IMR-90 (cell line): ENCODE data around the gene NEK11. TPM values are rescaled to one million over a fixed set of nuclear protein-coding genes. Genes with fewer than 3 reads are reported as not detected.

ENCODE experiments used
- ATAC-seq: fragments of 200-7000 bp; cut with Tn5 transposase; 2 replicates; pipeline ENCODE4 v1.9.1; 2020; ENCODE audit warnings: low read depth, mild to moderate bottlenecking, moderate library complexity
- BruUV-seq: library from RNA; stranded (reverse); fragments of 400-500 nt; replicated peaks from 2 replicates; lab custom pipeline; 2021; lab: Mats Ljungman, UMichigan
- CTCF ChIA-PET: fragments of 300-600 bp; formaldehyde crosslinking; extraction: SDS; loops from one replicate; lab custom pipeline; 2021; ENCODE audit warnings: antibody characterized with exemption; lab: Yijun Ruan, JAX
- POLR2A ChIA-PET: fragments of 300-600 bp; sonication (Branson Sonifier 250); formaldehyde crosslinking; loops from one replicate; lab custom pipeline; 2022; ENCODE audit warnings: antibody characterized with exemption; ENCODE audit not compliant: unreplicated experiment; lab: Charles Lee
- DNase-seq: peaks from one replicate; pipeline ENCODE4 v3.0.0; 2013
- H2AFZ ChIP-seq: replicated peaks from 2 replicates; pipeline ENCODE3; 2013; ENCODE audit warnings: low read length, mild to moderate bottlenecking; ENCODE audit not compliant: poor library complexity
- H2AK5ac ChIP-seq: 2 replicates; pipeline ENCODE4 v1.6.1; 2013; ENCODE audit warnings: low read depth, low read length, inconsistent platforms
- H2AK9ac ChIP-seq: replicated peaks from 2 replicates; pipeline ENCODE3; 2013; ENCODE audit warnings: mild to moderate bottlenecking, low read depth, low read length, moderate library complexity; ENCODE audit not compliant: poor library complexity
- H2BK120ac ChIP-seq: 2 replicates; pipeline ENCODE4 v1.6.1; 2013; ENCODE audit warnings: low read depth, low read length, inconsistent platforms
- H2BK15ac ChIP-seq: 3 replicates; pipeline ENCODE4 v1.6.1; 2013; ENCODE audit warnings: low read depth, low read length, inconsistent platforms
- H2BK20ac ChIP-seq: 2 replicates; pipeline ENCODE4 v1.6.1; 2013; ENCODE audit warnings: low read depth, mild to moderate bottlenecking, inconsistent platforms, low read length, moderate library complexity
- H2BK5ac ChIP-seq: 2 replicates; pipeline ENCODE4 v1.6.1; 2013; ENCODE audit warnings: mild to moderate bottlenecking, low read depth, low read length, inconsistent platforms; ENCODE audit not compliant: poor library complexity, severe bottlenecking
- H3K14ac ChIP-seq: replicated peaks from 2 replicates; pipeline ENCODE4 v1.6.1; 2013; ENCODE audit warnings: low read depth, low read length, inconsistent platforms
- H3K18ac ChIP-seq: 2 replicates; pipeline ENCODE4 v1.6.1; 2013; ENCODE audit warnings: low read depth, low read length, control low read depth
- H3K23ac ChIP-seq: 2 replicates; pipeline ENCODE4 v1.6.1; 2013; ENCODE audit warnings: low read depth, low read length, inconsistent platforms
- H3K27ac ChIP-seq: 2 replicates; pipeline ENCODE4 v1.5.1; 2013; ENCODE audit warnings: mild to moderate bottlenecking, control low read depth, low read length; ENCODE audit not compliant: insufficient read depth
- H3K27me3 ChIP-seq: 2 replicates; pipeline ENCODE4 v1.6.1; 2013; ENCODE audit warnings: low read length; ENCODE audit not compliant: control insufficient read depth, insufficient read depth
- H3K36me3 ChIP-seq: 2 replicates; pipeline ENCODE4 v1.6.1; 2013; ENCODE audit warnings: low read length, mixed read lengths; ENCODE audit not compliant: control insufficient read depth, insufficient read depth
- H3K4ac ChIP-seq: 2 replicates; pipeline ENCODE4 v1.6.1; 2013; ENCODE audit warnings: low read depth, low read length, inconsistent platforms
- H3K4me1 ChIP-seq: 2 replicates; pipeline ENCODE4 v1.6.1; 2013; ENCODE audit warnings: low read length, mixed read lengths; ENCODE audit not compliant: control insufficient read depth, insufficient read depth
- H3K4me2 ChIP-seq: 2 replicates; pipeline ENCODE4 v1.6.1; 2013; ENCODE audit warnings: low read depth, mild to moderate bottlenecking, control low read depth, low read length, moderate library complexity
- H3K4me3 ChIP-seq: 2 replicates; pipeline ENCODE4 v1.5.1; 2013; ENCODE audit warnings: low read depth, mild to moderate bottlenecking, control low read depth, low read length, moderate library complexity; ENCODE audit not compliant: insufficient read depth
- H3K56ac ChIP-seq: 2 replicates; pipeline ENCODE4 v1.6.1; 2013; ENCODE audit warnings: low read length, inconsistent platforms; ENCODE audit not compliant: insufficient read depth; ENCODE audit errors: extremely low read depth
- H3K79me1 ChIP-seq, 2 experiments: 2 replicates each; pipeline ENCODE4 v1.6.1; 2013; ENCODE audit warnings: low read length in 2 of 2, inconsistent platforms in 1 of 2, low read depth in 1 of 2
- H3K9ac ChIP-seq: 2 replicates; pipeline ENCODE4 v1.6.1; 2013; ENCODE audit warnings: low read depth, low read length, control low read depth
- H3K9me1 ChIP-seq: 2 replicates; pipeline ENCODE4 v1.6.1; 2013; ENCODE audit warnings: low read length, inconsistent platforms; ENCODE audit not compliant: insufficient read depth
- H3K9me3 ChIP-seq: 2 replicates; pipeline ENCODE4 v1.6.1; 2013; ENCODE audit warnings: low read length; ENCODE audit not compliant: control insufficient read depth, insufficient read depth
- H4K20me1 ChIP-seq: 2 replicates; pipeline ENCODE4 v1.6.1; 2013; ENCODE audit warnings: low read length, inconsistent platforms; ENCODE audit not compliant: insufficient read depth
- H4K5ac ChIP-seq: 2 replicates; pipeline ENCODE4 v1.6.1; 2013; ENCODE audit warnings: mild to moderate bottlenecking, low read depth, low read length, control low read depth
- H4K8ac ChIP-seq, 2 experiments: 2 replicates each; pipeline ENCODE4 v1.6.1; 2013; ENCODE audit warnings: low read depth in 2 of 2, low read length in 2 of 2, control low read depth in 1 of 2, inconsistent platforms in 1 of 2
- H4K91ac ChIP-seq: 2 replicates; pipeline ENCODE4 v1.6.1; 2013; ENCODE audit warnings: low read depth, low read length, inconsistent platforms; ENCODE audit not compliant: insufficient read depth
- BHLHE40 ChIP-seq: fragments of 150-350 bp; IDR thresholded peaks from 2 replicates; pipeline ENCODE4 v1.6.1; 2016; ENCODE audit warnings: mild to moderate bottlenecking, low read depth, low read length
- CEBPB ChIP-seq: IDR thresholded peaks from 2 replicates; pipeline ENCODE4 v1.6.1; 2012; ENCODE audit warnings: low read depth, low read length, improper control_type of control experiment
- CHD1 ChIP-seq: IDR thresholded peaks from 2 replicates; pipeline ENCODE4 v1.6.1; 2012; ENCODE audit warnings: low read depth, low read length, improper control_type of control experiment
- FOS ChIP-seq: fragments of 150-350 bp; IDR thresholded peaks from 2 replicates; pipeline ENCODE4 v1.6.1; 2016; ENCODE audit warnings: low read depth, low read length
- MAFK ChIP-seq: IDR thresholded peaks from 2 replicates; pipeline ENCODE4 v1.6.1; 2012; ENCODE audit warnings: low read depth, low read length, improper control_type of control experiment
- MAZ ChIP-seq: IDR thresholded peaks from 2 replicates; pipeline ENCODE4 v1.6.1; 2012; ENCODE audit warnings: low read depth, mild to moderate bottlenecking, low read length, improper control_type of control experiment, moderate library complexity, borderline replicate concordance
- MXI1 ChIP-seq: IDR thresholded peaks from 2 replicates; pipeline ENCODE4 v1.6.1; 2012; ENCODE audit warnings: low read depth, mild to moderate bottlenecking, low read length, moderate library complexity, borderline replicate concordance
- NFE2L2 ChIP-seq: fragments of 150-350 bp; IDR thresholded peaks from 2 replicates; pipeline ENCODE4 v1.6.1; 2016; ENCODE audit warnings: low read depth, mild to moderate bottlenecking, low read length
- POLR2A ChIP-seq: IDR thresholded peaks from 2 replicates; pipeline ENCODE4 v1.6.1; 2012; ENCODE audit warnings: mild to moderate bottlenecking, low read depth, low read length
- RAD21 ChIP-seq: IDR thresholded peaks from 2 replicates; pipeline ENCODE4 v1.6.1; 2012; ENCODE audit warnings: low read length, improper control_type of control experiment
- RCOR1 ChIP-seq: IDR thresholded peaks from 2 replicates; pipeline ENCODE4 v1.6.1; 2012; ENCODE audit warnings: mild to moderate bottlenecking, low read length, improper control_type of control experiment; ENCODE audit not compliant: insufficient replicate concordance
- RFX5 ChIP-seq: IDR thresholded peaks from 2 replicates; pipeline ENCODE4 v1.8.0; 2012; ENCODE audit warnings: low read depth, mild to moderate bottlenecking, low read length, moderate library complexity
- SMC3 ChIP-seq: fragments of 150-350 bp; IDR thresholded peaks from 2 replicates; pipeline ENCODE4 v1.6.1; 2016; ENCODE audit warnings: low read depth, mild to moderate bottlenecking, antibody characterized with exemption, low read length, moderate library complexity
- WGBS, 2 experiments: methylation state at CpG; one replicate each; pipeline versions ENCODE4 v1.1.5 to v1.1.7; 2013; ENCODE audit warnings: missing lambda C conversion rate in 2 of 2; ENCODE audit not compliant: insufficient read length in 1 of 2; ENCODE audit errors: extremely low coverage in 2 of 2; 5-methylcytosine and 5-hydroxymethylcytosine counted together
- dilution Hi-C: fragments of 300-500 bp; cut with HindIII; formaldehyde crosslinking; loops from one replicate; pipeline ENCODE4 v1.14.3; 2018; ENCODE audit warnings: low sequenced_read_pairs; ENCODE audit not compliant: unreplicated experiment
- in situ Hi-C: fragments of 300-500 bp; cut with MboI; formaldehyde crosslinking; loops from 3 replicates; pipeline ENCODE4 v1.14.3; 2019; ENCODE audit warnings: low sequenced_read_pairs, inconsistent platforms, mixed read lengths
- intact Hi-C: fragments of 100-400 bp; cut with micrococcal nuclease; formaldehyde crosslinking; loops from 2 replicates; pipeline ENCODE4 v1.10.0; 2022
- polyA plus RNA-seq, 3 experiments: library from polyadenylated mRNA; depleted of rRNA; stranded (reverse); fragments of >200 nt; gene quantifications; 2 replicates each; pipeline ENCODE4 v1.2.3, GENCODE V29; 2012; ENCODE audit warnings: low replicate concordance in 1 of 3
- total RNA-seq: library from RNA; depleted of rRNA; stranded (reverse); fragments of >200 nt; gene quantifications from 2 replicates; pipeline ENCODE4 v1.2.3, GENCODE V29; 2012
- TF ChIP-seq, protein P1 (sequence below): conservative IDR thresholded peaks from 2 replicates; pipeline ENCODE4 v1.5.1; 2012; ENCODE audit warnings: mild to moderate bottlenecking, low read depth, low read length, improper control_type of control experiment
- TF ChIP-seq, protein P2 (sequence below): fragments of 150-350 bp; IDR thresholded peaks from 2 replicates; pipeline ENCODE4 v1.6.1; 2017; ENCODE audit warnings: mild to moderate bottlenecking, antibody characterized with exemption, low read length, low read depth
- TF ChIP-seq, protein P3 (sequence below): fragments of 150-350 bp; IDR thresholded peaks from 2 replicates; pipeline ENCODE4 v1.6.1; 2016; ENCODE audit warnings: low read depth, mild to moderate bottlenecking, low read length, moderate library complexity, borderline replicate concordance

Gene NEK11
- total and polyA plus RNA-seq, 2 of the 4 experiments (the other 2 are of a cell fraction) = 1.1 to 1.6 TPM

DNA sequence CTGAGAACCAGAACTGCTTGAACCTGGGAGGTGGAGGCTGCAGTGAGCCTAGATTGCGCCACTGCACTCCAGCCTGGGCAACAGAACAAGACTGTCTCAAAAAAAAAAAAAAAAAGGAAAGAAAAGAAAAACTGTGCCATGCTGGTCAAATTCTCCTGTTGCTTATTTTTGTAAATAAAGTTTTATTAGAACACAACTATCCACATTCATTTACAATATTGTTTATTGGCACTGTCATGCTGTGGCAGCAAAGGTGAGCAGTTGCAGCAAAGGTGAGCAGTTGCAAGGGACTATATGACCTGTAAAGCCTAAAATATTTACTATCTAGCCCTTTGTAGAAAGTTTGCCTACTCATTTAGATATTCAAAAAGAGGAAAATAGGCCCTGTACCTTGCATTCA, 18.4 kb upstream of the NEK11 start:
- H2BK15ac ChIP-seq = no peak overlapping the region
- dilution Hi-C loops = no loop called here
- CTCF ChIA-PET = no interaction called here
- H3K4ac ChIP-seq = no peak overlapping the region
- H3K9me3 ChIP-seq = no peaks in the 10 kb centered on the region
- no peak overlapping the region for H3K4me2 ChIP-seq
- TF ChIP-seq MAFK (no peak), RAD21 (no peak), MXI1 (no peak), NFE2L2 (no peak), CEBPB (no peak), POLR2A (no peak), BHLHE40 (no peak), MAZ (no peak), RCOR1 (no peak), CHD1 (no peak), SMC3 (no peak), FOS (no peak), RFX5 (no peak)
- TF ChIP-seq, protein P1, sequence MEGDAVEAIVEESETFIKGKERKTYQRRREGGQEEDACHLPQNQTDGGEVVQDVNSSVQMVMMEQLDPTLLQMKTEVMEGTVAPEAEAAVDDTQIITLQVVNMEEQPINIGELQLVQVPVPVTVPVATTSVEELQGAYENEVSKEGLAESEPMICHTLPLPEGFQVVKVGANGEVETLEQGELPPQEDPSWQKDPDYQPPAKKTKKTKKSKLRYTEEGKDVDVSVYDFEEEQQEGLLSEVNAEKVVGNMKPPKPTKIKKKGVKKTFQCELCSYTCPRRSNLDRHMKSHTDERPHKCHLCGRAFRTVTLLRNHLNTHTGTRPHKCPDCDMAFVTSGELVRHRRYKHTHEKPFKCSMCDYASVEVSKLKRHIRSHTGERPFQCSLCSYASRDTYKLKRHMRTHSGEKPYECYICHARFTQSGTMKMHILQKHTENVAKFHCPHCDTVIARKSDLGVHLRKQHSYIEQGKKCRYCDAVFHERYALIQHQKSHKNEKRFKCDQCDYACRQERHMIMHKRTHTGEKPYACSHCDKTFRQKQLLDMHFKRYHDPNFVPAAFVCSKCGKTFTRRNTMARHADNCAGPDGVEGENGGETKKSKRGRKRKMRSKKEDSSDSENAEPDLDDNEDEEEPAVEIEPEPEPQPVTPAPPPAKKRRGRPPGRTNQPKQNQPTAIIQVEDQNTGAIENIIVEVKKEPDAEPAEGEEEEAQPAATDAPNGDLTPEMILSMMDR = no peak
- TF ChIP-seq, protein P2, sequence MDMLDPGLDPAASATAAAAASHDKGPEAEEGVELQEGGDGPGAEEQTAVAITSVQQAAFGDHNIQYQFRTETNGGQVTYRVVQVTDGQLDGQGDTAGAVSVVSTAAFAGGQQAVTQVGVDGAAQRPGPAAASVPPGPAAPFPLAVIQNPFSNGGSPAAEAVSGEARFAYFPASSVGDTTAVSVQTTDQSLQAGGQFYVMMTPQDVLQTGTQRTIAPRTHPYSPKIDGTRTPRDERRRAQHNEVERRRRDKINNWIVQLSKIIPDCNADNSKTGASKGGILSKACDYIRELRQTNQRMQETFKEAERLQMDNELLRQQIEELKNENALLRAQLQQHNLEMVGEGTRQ = no peak
- TF ChIP-seq, protein P3, sequence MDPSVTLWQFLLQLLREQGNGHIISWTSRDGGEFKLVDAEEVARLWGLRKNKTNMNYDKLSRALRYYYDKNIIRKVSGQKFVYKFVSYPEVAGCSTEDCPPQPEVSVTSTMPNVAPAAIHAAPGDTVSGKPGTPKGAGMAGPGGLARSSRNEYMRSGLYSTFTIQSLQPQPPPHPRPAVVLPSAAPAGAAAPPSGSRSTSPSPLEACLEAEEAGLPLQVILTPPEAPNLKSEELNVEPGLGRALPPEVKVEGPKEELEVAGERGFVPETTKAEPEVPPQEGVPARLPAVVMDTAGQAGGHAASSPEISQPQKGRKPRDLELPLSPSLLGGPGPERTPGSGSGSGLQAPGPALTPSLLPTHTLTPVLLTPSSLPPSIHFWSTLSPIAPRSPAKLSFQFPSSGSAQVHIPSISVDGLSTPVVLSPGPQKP = no peak
- in situ Hi-C loops = no loop called here
- H3K14ac ChIP-seq = no peak overlapping the region
- H2BK20ac ChIP-seq = no peak overlapping the region
- no peak overlapping the region for H4K5ac ChIP-seq
- intact Hi-C loops = no loop called here
- no peaks in the 10 kb centered on the region for H3K4me1 ChIP-seq
- no peak overlapping the region for H3K9ac ChIP-seq
- POLR2A ChIA-PET = no interaction called here
- no peak overlapping the region for H3K56ac ChIP-seq
- BruUV-seq = no TSS peak
- no peak overlapping the region for H2AK5ac ChIP-seq
- H3K79me1 ChIP-seq = peaks cover 0 to 3% of the 10 kb centered on the region in 2 experiments; a peak in 1 of 4 replicates
- no peak overlapping the region for H2AFZ ChIP-seq
- H4K91ac ChIP-seq = no peak overlapping the region
- H3K9me1 ChIP-seq = no peaks in the 10 kb centered on the region
- H2AK9ac ChIP-seq = no peak overlapping the region
- H4K8ac ChIP-seq = no peak overlapping the region
- no peak for ATAC-seq
- no peak overlapping the region for H2BK120ac ChIP-seq
- WGBS, 2 experiments = no CpG with 5 or more reads among the region's 1 CpG
- no peak overlapping the region for H2BK5ac ChIP-seq
- H3K36me3 ChIP-seq = peaks cover 7% of the 10 kb centered on the region
- no peaks in the 10 kb centered on the region for H4K20me1 ChIP-seq
- H3K18ac ChIP-seq = no peak overlapping the region
- H3K23ac ChIP-seq = no peak overlapping the region
- H3K27ac ChIP-seq = no peak overlapping the region
- no peaks in the 10 kb centered on the region for H3K27me3 ChIP-seq
- no peak overlapping the region for H3K4me3 ChIP-seq
- DNase-seq = no peak
